IMR-90 (cell line): ENCODE measurements around the gene CLIC4.

ENCODE experiments used
- BHLHE40 ChIP-seq: fragments of 150-350 bp; IDR thresholded peaks from 2 replicates; pipeline ENCODE4 v1.6.1; 2016; ENCODE audit warnings: mild to moderate bottlenecking, low read depth, low read length
- CHD1 ChIP-seq: IDR thresholded peaks from 2 replicates; pipeline ENCODE4 v1.6.1; 2012; ENCODE audit warnings: low read depth, low read length, improper control_type of control experiment
- CTCF ChIP-seq: conservative IDR thresholded peaks from 2 replicates; pipeline ENCODE4 v1.5.1; 2012; ENCODE audit warnings: mild to moderate bottlenecking, low read depth, low read length, improper control_type of control experiment
- NFE2L2 ChIP-seq: fragments of 150-350 bp; IDR thresholded peaks from 2 replicates; pipeline ENCODE4 v1.6.1; 2016; ENCODE audit warnings: low read depth, mild to moderate bottlenecking, low read length
- POLR2A ChIP-seq: IDR thresholded peaks from 2 replicates; pipeline ENCODE4 v1.6.1; 2012; ENCODE audit warnings: mild to moderate bottlenecking, low read depth, low read length
- RAD21 ChIP-seq: IDR thresholded peaks from 2 replicates; pipeline ENCODE4 v1.6.1; 2012; ENCODE audit warnings: low read length, improper control_type of control experiment
- RCOR1 ChIP-seq: IDR thresholded peaks from 2 replicates; pipeline ENCODE4 v1.6.1; 2012; ENCODE audit warnings: mild to moderate bottlenecking, low read length, improper control_type of control experiment; ENCODE audit not compliant: insufficient replicate concordance
- RFX5 ChIP-seq: IDR thresholded peaks from 2 replicates; pipeline ENCODE4 v1.8.0; 2012; ENCODE audit warnings: low read depth, mild to moderate bottlenecking, low read length, moderate library complexity
- SMC3 ChIP-seq: fragments of 150-350 bp; IDR thresholded peaks from 2 replicates; pipeline ENCODE4 v1.6.1; 2016; ENCODE audit warnings: low read depth, mild to moderate bottlenecking, antibody characterized with exemption, low read length, moderate library complexity
- USF2 ChIP-seq: fragments of 150-350 bp; IDR thresholded peaks from 2 replicates; pipeline ENCODE4 v1.6.1; 2017; ENCODE audit warnings: mild to moderate bottlenecking, antibody characterized with exemption, low read length, low read depth

- TF ChIP-seq POLR2A (no peak), CTCF (no peak), USF2 (no peak), BHLHE40 (no peak), CHD1 (no peak), NFE2L2 (no peak), RFX5 (no peak), SMC3 (no peak), RAD21 (no peak), RCOR1 (no peak)
Measured at GRCh38 chr1:24715658-24716057, 29.6 kb upstream of the CLIC4 start.
